Measurements from ENCODE around the gene CHRND. TPM values are rescaled to one million over a fixed set of nuclear protein-coding genes. Genes with fewer than 3 reads are reported as not detected.

Gene CHRND
- total and polyA plus RNA-seq, 7 experiments from 2014 or later = 0.13 TPM; not detected in 6

- POLR2A ChIA-PET = no interaction called here
- no peak overlapping the region for H3K4me3 Mint-ChIP-seq
- Histone ChIP-seq H3K27ac (ENCODE audit: low read depth, low read length) (no peak overlapping the region), H3K36me3 (ENCODE audit: control insufficient read depth in 2 of 3, insufficient read depth in 3 of 3, low read length in 3 of 3) (no peaks in the 10 kb centered on the region), H3K4me3 (ENCODE audit: low read length) (no peak overlapping the region), H3K9me3 (ENCODE audit: control insufficient read depth in 2 of 3, low read length in 3 of 3) (no peaks in the 10 kb centered on the region), H3K4me1 (ENCODE audit: control insufficient read depth in 2 of 2, insufficient read depth in 2 of 2, low read length in 2 of 2) (peaks cover 0 to 16% of the 10 kb centered on the region in 2 donors), H3K27me3 (ENCODE audit: control insufficient read depth in 2 of 2, insufficient read depth in 2 of 2, low read length in 2 of 2) (peaks cover 0 to 9% of the 10 kb centered on the region in 2 donors)
- no peak overlapping the region for H3K27ac Mint-ChIP-seq
- DNase-seq = no peak
- intact Hi-C loops (cut with micrococcal nuclease) = loop anchor here (10.0 kb wide), 2 partner anchors 80 to 600 kb away; partner anchors contain the start of gene NPPC (in 1 of the 2)
- peaks cover 0 to 2% (median 0%) of the 10 kb centered on the region in 11 donors for H3K9me3 Mint-ChIP-seq
- CTCF ChIA-PET = no interaction called here
- peaks cover 22 to 50% (median 37%) of the 10 kb centered on the region in 5 donors for H3K27me3 Mint-ChIP-seq
- peaks cover 7 to 33% (median 23%) of the 10 kb centered on the region in 7 donors for H3K4me1 Mint-ChIP-seq
- no peaks in the 10 kb centered on the region for H3K36me3 Mint-ChIP-seq
- ATAC-seq = no peak
Observed at GRCh38 chr2:232525199-232525598, 761 bp upstream of the CHRND start.

- no peak for ATAC-seq
- intact Hi-C loops (cut with micrococcal nuclease) = loop anchor here (10.0 kb wide), 2 partner anchors 82 to 602 kb away; partner anchors contain the start of gene NPPC (in 1 of the 2)
- CTCF ChIA-PET = no interaction called here
- H3K4me3 Mint-ChIP-seq = no peak overlapping the region
- peaks cover 0 to 9% of the 10 kb centered on the region in 2 donors for H3K27me3 ChIP-seq (ENCODE audit: control insufficient read depth in 2 of 2, insufficient read depth in 2 of 2, low read length in 2 of 2)
- H3K36me3 ChIP-seq (ENCODE audit: control insufficient read depth in 2 of 3, insufficient read depth in 3 of 3, low read length in 3 of 3) = no peaks in the 10 kb centered on the region
- POLR2A ChIA-PET = no interaction called here
- no peak for DNase-seq
- peaks cover 0 to 16% of the 10 kb centered on the region in 2 donors for H3K4me1 ChIP-seq (ENCODE audit: control insufficient read depth in 2 of 2, insufficient read depth in 2 of 2, low read length in 2 of 2)
- H3K4me1 Mint-ChIP-seq = peaks cover 7 to 30% (median 21%) of the 10 kb centered on the region in 7 donors
- H3K9me3 ChIP-seq (ENCODE audit: control insufficient read depth in 2 of 3, low read length in 3 of 3) = no peaks in the 10 kb centered on the region
- H3K9me3 Mint-ChIP-seq = peaks cover 0 to 2% (median 0%) of the 10 kb centered on the region in 11 donors
- no peak overlapping the region for H3K27ac Mint-ChIP-seq
- no peak overlapping the region for H3K27ac ChIP-seq (ENCODE audit: low read depth, low read length)
- H3K27me3 Mint-ChIP-seq = peaks cover 22 to 42% (median 33%) of the 10 kb centered on the region in 5 donors
- no peak overlapping the region for H3K4me3 ChIP-seq (ENCODE audit: low read length)
- H3K36me3 Mint-ChIP-seq = no peaks in the 10 kb centered on the region
Observed at GRCh38 chr2:232526372-232526941, 497 bp downstream of the CHRND start.

- Histone ChIP-seq H3K4me3 (ENCODE audit: low read length) (no peak overlapping the region), H3K27me3 (ENCODE audit: control insufficient read depth in 2 of 2, insufficient read depth in 2 of 2, low read length in 2 of 2) (peaks cover 0 to 5% of the 10 kb centered on the region in 2 donors), H3K36me3 (ENCODE audit: control insufficient read depth in 2 of 3, insufficient read depth in 3 of 3, low read length in 3 of 3) (no peaks in the 10 kb centered on the region), H3K4me1 (ENCODE audit: control insufficient read depth in 2 of 2, insufficient read depth in 2 of 2, low read length in 2 of 2) (peaks cover 0 to 16% of the 10 kb centered on the region in 2 donors), H3K9me3 (ENCODE audit: control insufficient read depth in 2 of 3, low read length in 3 of 3) (no peaks in the 10 kb centered on the region), H3K27ac (ENCODE audit: low read depth, low read length) (no peak overlapping the region)
- ChIA-PET POLR2A (no interaction called here), CTCF (no interaction called here)
- peaks cover 7 to 28% (median 18%) of the 10 kb centered on the region in 7 donors for H3K4me1 Mint-ChIP-seq
- intact Hi-C loops (cut with micrococcal nuclease) = loop anchor here (10.0 kb wide), 2 partner anchors 83 to 603 kb away; partner anchors contain the start of gene NPPC (in 1 of the 2)
- H3K9me3 Mint-ChIP-seq = peaks cover 0 to 2% (median 0%) of the 10 kb centered on the region in 11 donors
- no peak overlapping the region for H3K27ac Mint-ChIP-seq
- H3K4me3 Mint-ChIP-seq = peak overlapping the region in 1 of 10 donors; percentile 66
- H3K27me3 Mint-ChIP-seq = peaks cover 22 to 36% (median 25%) of the 10 kb centered on the region in 5 donors
- DNase-seq (no peak), ATAC-seq (no peak)
- no peaks in the 10 kb centered on the region for H3K36me3 Mint-ChIP-seq
Observed at GRCh38 chr2:232527905-232528470, 2.0 kb downstream of the CHRND start.

GRCh38 chr2:232528746-232529460 lies 2.9 kb downstream of the CHRND start:
- peaks cover 5 to 22% (median 12%) of the 10 kb centered on the region in 7 donors for H3K4me1 Mint-ChIP-seq
- CTCF ChIA-PET = interaction anchor here (0.6 kb wide), 1 partner anchor 227 kb away, joined by 3 read pairs; no protein-coding TSS in a partner anchor
- no peaks in the 10 kb centered on the region for H3K36me3 Mint-ChIP-seq
- Histone ChIP-seq H3K4me1 (ENCODE audit: control insufficient read depth in 2 of 2, insufficient read depth in 2 of 2, low read length in 2 of 2) (peaks cover 0 to 9% of the 10 kb centered on the region in 2 donors), H3K27me3 (ENCODE audit: control insufficient read depth in 2 of 2, insufficient read depth in 2 of 2, low read length in 2 of 2) (peaks cover 0 to 4% of the 10 kb centered on the region in 2 donors), H3K9me3 (ENCODE audit: control insufficient read depth in 2 of 3, low read length in 3 of 3) (no peaks in the 10 kb centered on the region), H3K36me3 (ENCODE audit: control insufficient read depth in 2 of 3, insufficient read depth in 3 of 3, low read length in 3 of 3) (no peaks in the 10 kb centered on the region), H3K4me3 (ENCODE audit: low read length) (no peak overlapping the region), H3K27ac (ENCODE audit: low read depth, low read length) (no peak overlapping the region)
- no peak for DNase-seq
- intact Hi-C loops (cut with micrococcal nuclease) = loop anchor here (10.0 kb wide), 2 partner anchors 84 to 604 kb away; partner anchors contain the start of gene NPPC (in 1 of the 2)
- POLR2A ChIA-PET = no interaction called here
- H3K9me3 Mint-ChIP-seq = peaks cover 0 to 2% (median 0%) of the 10 kb centered on the region in 11 donors
- H3K27me3 Mint-ChIP-seq = peaks cover 19 to 38% (median 23%) of the 10 kb centered on the region in 5 donors
- peak overlapping the region in 6 of 10 donors; percentile 2 to 66 (median 24) for H3K4me3 Mint-ChIP-seq
- ATAC-seq = peak; percentile 24
- H3K27ac Mint-ChIP-seq = peak overlapping the region in 4 of 9 donors; percentile 14 to 70 (median 52)

GRCh38 chr2:232529806-232530547 lies 4.0 kb downstream of the CHRND start:
- POLR2A ChIA-PET = interaction anchor here (0.7 kb wide), 1 partner anchor 21 kb away, joined by 3 read pairs; no protein-coding TSS in a partner anchor
- Mint-ChIP-seq H3K9me3 (peaks cover 0 to 2% (median 0%) of the 10 kb centered on the region in 11 donors), H3K4me3 (no peak overlapping the region)

More at GRCh38 chr2:232529806-232530547, 4.0 kb downstream of the CHRND start:
- ATAC-seq = no peak
- Mint-ChIP-seq H3K36me3 (no peaks in the 10 kb centered on the region), H3K27ac (no peak overlapping the region), H3K4me1 (peaks cover 5 to 18% (median 12%) of the 10 kb centered on the region in 7 donors), H3K27me3 (peaks cover 13 to 33% (median 17%) of the 10 kb centered on the region in 5 donors)
- no peak overlapping the region for H3K27ac ChIP-seq (ENCODE audit: low read depth, low read length)
- DNase-seq = no peak
- no peaks in the 10 kb centered on the region for H3K9me3 ChIP-seq (ENCODE audit: control insufficient read depth in 2 of 3, low read length in 3 of 3)
- H3K27me3 ChIP-seq (ENCODE audit: control insufficient read depth in 2 of 2, insufficient read depth in 2 of 2, low read length in 2 of 2) = peaks cover 0 to 4% of the 10 kb centered on the region in 2 donors
- CTCF ChIA-PET = no interaction called here
- H3K4me3 ChIP-seq (ENCODE audit: low read length) = no peak overlapping the region
- no peaks in the 10 kb centered on the region for H3K36me3 ChIP-seq (ENCODE audit: control insufficient read depth in 2 of 3, insufficient read depth in 3 of 3, low read length in 3 of 3)
- intact Hi-C loops (cut with micrococcal nuclease) = loop anchor here (10.0 kb wide), 2 partner anchors 85 to 605 kb away; partner anchors contain the start of gene NPPC (in 1 of the 2)
- H3K4me1 ChIP-seq (ENCODE audit: control insufficient read depth in 2 of 2, insufficient read depth in 2 of 2, low read length in 2 of 2) = peaks cover 0 to 9% of the 10 kb centered on the region in 2 donors
